Mesodermal cell (in vitro differentiated cells): ENCODE results near the gene PDXP.

ENCODE experiments used
- H3K27ac ChIP-seq: 2 replicates; pipeline ENCODE4 v1.7.0; 2013; ENCODE audit warnings: mild to moderate bottlenecking, low read depth, low read length, moderate library complexity; ENCODE audit not compliant: severe bottlenecking
- H3K36me3 ChIP-seq: 2 replicates; pipeline ENCODE4 v1.7.1; 2013; ENCODE audit warnings: mild to moderate bottlenecking, low read length, moderate library complexity; ENCODE audit not compliant: control insufficient read depth, insufficient read depth
- H3K4me1 ChIP-seq: one replicate; pipeline ENCODE4 v1.7.1; 2013; ENCODE audit warnings: mild to moderate bottlenecking, low read length; ENCODE audit not compliant: insufficient read depth, control insufficient read depth, poor library complexity, severe bottlenecking
- H3K4me3 ChIP-seq: 2 replicates; pipeline ENCODE4 v1.7.0; 2013; ENCODE audit warnings: low read length, control low read depth, mild to moderate bottlenecking; ENCODE audit not compliant: insufficient read depth, poor library complexity, severe bottlenecking; ENCODE audit errors: extremely low read depth
- H3K9me3 ChIP-seq: 2 replicates; pipeline ENCODE4 v1.7.1; 2013; ENCODE audit warnings: mild to moderate bottlenecking, low read length, moderate library complexity; ENCODE audit not compliant: control insufficient read depth
- WGBS, 2 experiments: methylation state at CpG; one replicate each; pipeline ENCODE4 v1.1.5; 2013; ENCODE audit warnings: missing lambda C conversion rate in 2 of 2; ENCODE audit not compliant: insufficient coverage in 2 of 2; 5-methylcytosine and 5-hydroxymethylcytosine counted together

Gene PDXP

GRCh38 chr22:37619991-37620390 is 38.5 kb upstream of the PDXP start:
- H3K4me1 ChIP-seq, result no peaks in the 10 kb centered on the region
- peaks cover 66% of the 10 kb centered on the region for H3K36me3 ChIP-seq
- H3K9me3 ChIP-seq, result no peaks in the 10 kb centered on the region
- 97% methylated on average over 5 of the region's 7 CpGs for WGBS, 2 experiments
- H3K27ac ChIP-seq, result no peak overlapping the region
- H3K4me3 ChIP-seq, result no peak overlapping the region

GRCh38 chr22:37621352-37621860 is 37.1 kb upstream of the PDXP start:
- no peak overlapping the region for H3K27ac ChIP-seq
- no peak overlapping the region for H3K4me3 ChIP-seq
- no peaks in the 10 kb centered on the region for H3K9me3 ChIP-seq
- no peaks in the 10 kb centered on the region for H3K4me1 ChIP-seq
- peaks cover 70% of the 10 kb centered on the region for H3K36me3 ChIP-seq
- WGBS, 2 experiments, result 96 to 100% methylated on average over 8 to 11 of the region's 12 CpGs

- 76 to 93% methylated on average over 19 to 21 of the region's 22 CpGs for WGBS, 2 experiments
- peaks cover 55% of the 10 kb centered on the region for H3K36me3 ChIP-seq
- peaks cover 12% of the 10 kb centered on the region for H3K4me1 ChIP-seq
- H3K4me3 ChIP-seq, result no peak overlapping the region
- no peak overlapping the region for H3K27ac ChIP-seq
- no peaks in the 10 kb centered on the region for H3K9me3 ChIP-seq
Observed at GRCh38 chr22:37623075-37624016, 35.2 kb upstream of the PDXP start.

- H3K27ac ChIP-seq, result no peak overlapping the region
- H3K36me3 ChIP-seq, result peaks cover 48% of the 10 kb centered on the region
- 86 to 87% methylated on average over 6 of the region's 6 CpGs for WGBS, 2 experiments
- H3K4me3 ChIP-seq, result no peak overlapping the region
- no peaks in the 10 kb centered on the region for H3K9me3 ChIP-seq
- H3K4me1 ChIP-seq, result peaks cover 12% of the 10 kb centered on the region
Observed at GRCh38 chr22:37624017-37624365, 34.5 kb upstream of the PDXP start.

GRCh38 chr22:37624876-37625275 is 33.6 kb upstream of the PDXP start:
- peaks cover 12% of the 10 kb centered on the region for H3K4me1 ChIP-seq
- no peak overlapping the region for H3K27ac ChIP-seq
- peaks cover 47% of the 10 kb centered on the region for H3K36me3 ChIP-seq
- H3K9me3 ChIP-seq, result no peaks in the 10 kb centered on the region
- no peak overlapping the region for H3K4me3 ChIP-seq
- WGBS, 2 experiments, result 98 to 100% methylated on average over 5 to 7 of the region's 7 CpGs

GRCh38 chr22:37625737-37626136 is 32.8 kb upstream of the PDXP start:
- 97% methylated on average over 6 to 12 of the region's 14 CpGs for WGBS, 2 experiments
- H3K36me3 ChIP-seq, result peaks cover 47% of the 10 kb centered on the region
- peaks cover 12% of the 10 kb centered on the region for H3K4me1 ChIP-seq
- no peaks in the 10 kb centered on the region for H3K9me3 ChIP-seq
- H3K4me3 ChIP-seq, result no peak overlapping the region
- no peak overlapping the region for H3K27ac ChIP-seq

GRCh38 chr22:37626144-37626543 is 32.4 kb upstream of the PDXP start:
- Histone ChIP-seq H3K36me3 (peaks cover 45% of the 10 kb centered on the region), H3K9me3 (no peaks in the 10 kb centered on the region), H3K27ac (peak overlapping the region; percentile 10), H3K4me1 (peaks cover 12% of the 10 kb centered on the region), H3K4me3 (no peak overlapping the region)
- 94 to 95% methylated on average over 11 of the region's 11 CpGs for WGBS, 2 experiments

GRCh38 chr22:37626556-37627075 is 31.9 kb upstream of the PDXP start:
- Histone ChIP-seq H3K4me3 (no peak overlapping the region), H3K36me3 (peaks cover 40% of the 10 kb centered on the region), H3K9me3 (no peaks in the 10 kb centered on the region), H3K27ac (peak overlapping the region; percentile 10), H3K4me1 (peaks cover 12% of the 10 kb centered on the region)
- 92 to 96% methylated on average over 13 of the region's 13 CpGs for WGBS, 2 experiments

GRCh38 chr22:37627121-37627520 is 31.4 kb upstream of the PDXP start:
- no peak overlapping the region for H3K27ac ChIP-seq
- 82 to 83% methylated on average over 7 of the region's 7 CpGs for WGBS, 2 experiments
- no peak overlapping the region for H3K4me3 ChIP-seq
- no peaks in the 10 kb centered on the region for H3K9me3 ChIP-seq
- H3K4me1 ChIP-seq, result peaks cover 12% of the 10 kb centered on the region
- peaks cover 40% of the 10 kb centered on the region for H3K36me3 ChIP-seq

- Histone ChIP-seq H3K27ac (no peak overlapping the region), H3K36me3 (peaks cover 40% of the 10 kb centered on the region), H3K4me3 (no peak overlapping the region), H3K9me3 (no peaks in the 10 kb centered on the region), H3K4me1 (peaks cover 15% of the 10 kb centered on the region)
- 88 to 98% methylated on average over 6 of the region's 6 CpGs for WGBS, 2 experiments
Observed at GRCh38 chr22:37627545-37627944, 31.0 kb upstream of the PDXP start.

- peaks cover 33% of the 10 kb centered on the region for H3K36me3 ChIP-seq
- peaks cover 28% of the 10 kb centered on the region for H3K4me1 ChIP-seq
- no peak overlapping the region for H3K27ac ChIP-seq
- H3K9me3 ChIP-seq, result no peaks in the 10 kb centered on the region
- 90 to 96% methylated on average over 5 to 6 of the region's 8 CpGs for WGBS, 2 experiments
- no peak overlapping the region for H3K4me3 ChIP-seq
Observed at GRCh38 chr22:37628830-37629229, 29.7 kb upstream of the PDXP start.
